Colonic mucosa (tissue), 4 donors: ENCODE results near the gene SPINK2. TPM values are rescaled to one million over a fixed set of nuclear protein-coding genes. Genes with fewer than 3 reads are reported as not detected.

Experiments used
- DNase-seq: peaks from one replicate; pipeline ENCODE4 v3.0.0-alpha.2; 2020
- H3K27ac ChIP-seq: fragments of 200-600 bp; one replicate; pipeline ENCODE4 v1.8.0; 2021
- H3K27me3 ChIP-seq: fragments of 200-600 bp; one replicate; pipeline ENCODE4 v1.8.0; 2021
- H3K36me3 ChIP-seq: fragments of 200-600 bp; one replicate; pipeline ENCODE4 v1.8.0; 2021
- H3K4me1 ChIP-seq: fragments of 200-600 bp; one replicate; pipeline ENCODE4 v1.8.0; 2021; ENCODE audit warnings: mild to moderate bottlenecking
- H3K4me3 ChIP-seq: fragments of 200-600 bp; one replicate; pipeline ENCODE4 v1.8.0; 2021
- H3K9ac ChIP-seq, 2 donors: one replicate each; pipeline ENCODE4 v1.7.0; 2013; ENCODE audit warnings: control low read depth in 2 of 2, low read depth in 2 of 2, low read length in 2 of 2
- H3K9me3 ChIP-seq: fragments of 200-600 bp; one replicate; pipeline ENCODE4 v1.8.0; 2021
- intact Hi-C: fragments of 100-400 bp; cut with DNase I; formaldehyde crosslinking; loops from one replicate; pipeline ENCODE4 v1.14.1; 2022
- total RNA-seq, 2 donors: library from RNA; stranded (reverse); fragmentation: NEBNext Ultra II Directional in 1 of 2; extraction: Animal tissue kit (Norgen Biotek cat#: 25700) in 1 of 2; gene quantifications; one replicate each; pipeline ENCODE4 v1.2.1, GENCODE V29; 2021
- TF ChIP-seq, protein P1 (sequence below): fragments of 200-600 bp; IDR thresholded peaks from one replicate; pipeline ENCODE4 v1.8.0; 2022; ENCODE audit warnings: antibody characterized with exemption, mild to moderate bottlenecking
- donor health status: healthy.
- donor health status: DM: no; HTN: no; CAD: no.
- donor health status: DM: no; HTN: no; CAD: no.

SPINK2 gene
- total RNA-seq, 2 donors from 2014 or later, result 0.96 TPM; not detected in 1

DNA sequence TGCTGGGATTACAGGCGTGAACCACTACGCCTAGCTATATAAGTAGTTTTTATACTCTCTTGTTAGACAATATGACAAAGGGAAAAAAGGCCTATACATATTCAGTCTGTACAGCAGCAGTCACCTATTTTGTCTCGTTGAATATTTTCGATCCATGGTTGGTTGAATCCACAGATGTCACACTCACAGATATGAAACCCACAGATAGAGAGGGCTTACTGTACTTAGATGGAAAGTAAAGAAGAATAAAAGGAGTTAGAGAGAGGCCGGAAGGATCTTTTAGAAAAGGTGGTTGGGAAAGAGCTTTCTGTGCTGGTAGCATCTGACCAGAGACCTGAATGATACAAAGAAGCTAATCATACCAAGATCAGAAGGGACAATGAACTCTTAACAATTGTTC, 38.3 kb upstream of the SPINK2 start:
- H3K4me3 ChIP-seq, result no peak overlapping the region
- TF ChIP-seq, protein P1, sequence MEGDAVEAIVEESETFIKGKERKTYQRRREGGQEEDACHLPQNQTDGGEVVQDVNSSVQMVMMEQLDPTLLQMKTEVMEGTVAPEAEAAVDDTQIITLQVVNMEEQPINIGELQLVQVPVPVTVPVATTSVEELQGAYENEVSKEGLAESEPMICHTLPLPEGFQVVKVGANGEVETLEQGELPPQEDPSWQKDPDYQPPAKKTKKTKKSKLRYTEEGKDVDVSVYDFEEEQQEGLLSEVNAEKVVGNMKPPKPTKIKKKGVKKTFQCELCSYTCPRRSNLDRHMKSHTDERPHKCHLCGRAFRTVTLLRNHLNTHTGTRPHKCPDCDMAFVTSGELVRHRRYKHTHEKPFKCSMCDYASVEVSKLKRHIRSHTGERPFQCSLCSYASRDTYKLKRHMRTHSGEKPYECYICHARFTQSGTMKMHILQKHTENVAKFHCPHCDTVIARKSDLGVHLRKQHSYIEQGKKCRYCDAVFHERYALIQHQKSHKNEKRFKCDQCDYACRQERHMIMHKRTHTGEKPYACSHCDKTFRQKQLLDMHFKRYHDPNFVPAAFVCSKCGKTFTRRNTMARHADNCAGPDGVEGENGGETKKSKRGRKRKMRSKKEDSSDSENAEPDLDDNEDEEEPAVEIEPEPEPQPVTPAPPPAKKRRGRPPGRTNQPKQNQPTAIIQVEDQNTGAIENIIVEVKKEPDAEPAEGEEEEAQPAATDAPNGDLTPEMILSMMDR, result no peak
- no peak overlapping the region for H3K9ac ChIP-seq
- intact Hi-C loops, result no loop called here
- no peaks in the 10 kb centered on the region for H3K36me3 ChIP-seq
- no peaks in the 10 kb centered on the region for H3K27me3 ChIP-seq
- no peak for DNase-seq
- H3K9me3 ChIP-seq, result no peaks in the 10 kb centered on the region
- no peaks in the 10 kb centered on the region for H3K4me1 ChIP-seq
- H3K27ac ChIP-seq, result no peak overlapping the region

DNA sequence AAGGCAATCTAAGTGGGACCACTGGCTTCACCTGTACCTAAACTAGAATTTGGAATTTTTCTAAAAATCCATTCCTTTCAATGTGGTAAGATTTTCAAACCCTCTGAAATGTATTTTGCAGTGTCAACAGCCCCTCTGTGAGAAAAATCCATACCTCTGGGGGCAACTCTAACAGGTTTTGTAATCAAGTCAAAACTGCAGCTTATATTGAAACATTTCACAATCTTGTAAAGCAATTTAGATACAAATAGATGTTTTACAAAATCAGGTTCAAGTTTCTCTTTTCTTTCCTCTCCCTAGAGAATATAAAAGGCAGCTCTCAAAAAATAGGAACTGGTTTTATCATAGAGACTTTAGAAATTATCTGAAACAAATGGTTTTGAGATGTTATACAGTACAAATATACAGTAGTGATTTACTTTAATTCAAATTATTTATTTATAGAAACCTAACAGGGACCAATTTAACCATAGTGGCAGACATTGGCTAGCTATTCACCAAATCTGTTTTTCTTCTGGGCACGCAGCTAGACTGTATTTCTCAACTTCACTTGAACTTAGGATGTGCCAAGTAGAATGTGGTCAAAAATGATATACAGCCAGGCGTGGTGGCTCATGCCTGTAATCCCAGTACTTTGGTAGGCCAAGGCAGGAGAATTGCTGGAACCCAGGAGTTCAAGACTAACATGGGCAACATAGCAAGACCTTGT, 36.3 kb upstream of the SPINK2 start:
- Histone ChIP-seq H3K4me3 (no peak overlapping the region), H3K4me1 (no peaks in the 10 kb centered on the region), H3K9ac (no peak overlapping the region), H3K27ac (no peak overlapping the region), H3K9me3 (no peaks in the 10 kb centered on the region), H3K27me3 (no peaks in the 10 kb centered on the region), H3K36me3 (no peaks in the 10 kb centered on the region)
- intact Hi-C loops, result no loop called here
- DNase-seq, result no peak
- TF ChIP-seq, protein P1, result no peak

DNA sequence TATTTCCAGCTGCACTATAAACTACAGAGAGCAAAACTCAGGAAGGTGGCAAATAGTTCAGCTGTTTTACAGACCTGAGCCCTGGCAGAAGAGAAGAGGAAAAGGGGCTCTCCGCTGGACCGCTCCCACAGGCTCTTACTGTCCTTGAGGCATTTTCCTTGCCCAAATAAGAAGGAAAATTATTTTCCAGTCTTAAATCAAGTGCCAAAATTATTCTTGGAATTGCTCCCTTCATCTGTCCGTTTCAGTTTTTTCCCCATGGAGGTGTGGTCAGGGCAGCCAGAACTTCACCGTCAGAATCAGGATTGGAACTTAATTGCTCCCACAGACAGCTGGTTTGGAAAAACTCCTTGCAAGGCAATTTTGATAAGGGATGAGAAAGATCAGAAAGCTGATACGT, 35.2 kb upstream of the SPINK2 start:
- no peaks in the 10 kb centered on the region for H3K9me3 ChIP-seq
- no peak overlapping the region for H3K4me3 ChIP-seq
- no peaks in the 10 kb centered on the region for H3K36me3 ChIP-seq
- intact Hi-C loops, result no loop called here
- no peaks in the 10 kb centered on the region for H3K27me3 ChIP-seq
- TF ChIP-seq, protein P1, result no peak
- H3K9ac ChIP-seq, result no peak overlapping the region
- DNase-seq, result no peak
- H3K4me1 ChIP-seq, result no peaks in the 10 kb centered on the region
- no peak overlapping the region for H3K27ac ChIP-seq

DNA sequence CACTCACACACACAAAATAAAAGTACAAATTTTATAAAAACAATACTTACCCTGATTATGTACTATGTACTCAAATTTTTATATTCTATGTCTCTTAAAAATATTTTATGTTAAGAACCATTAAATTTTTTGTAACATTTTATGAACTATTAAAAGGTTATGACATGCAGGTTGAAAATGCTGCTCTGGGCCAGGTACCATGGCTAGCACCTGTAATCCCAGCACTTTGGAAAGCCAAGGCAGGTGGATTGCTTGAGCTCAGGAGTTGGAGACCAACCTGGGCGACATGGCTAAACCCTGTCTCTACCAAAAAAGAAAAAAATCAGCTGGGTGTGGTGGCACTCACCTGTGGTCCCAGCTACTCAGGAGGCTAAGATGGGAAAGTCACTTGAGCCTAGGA, 29.4 kb upstream of the SPINK2 start:
- H3K27ac ChIP-seq, result no peak overlapping the region
- TF ChIP-seq, protein P1, result no peak

DNA sequence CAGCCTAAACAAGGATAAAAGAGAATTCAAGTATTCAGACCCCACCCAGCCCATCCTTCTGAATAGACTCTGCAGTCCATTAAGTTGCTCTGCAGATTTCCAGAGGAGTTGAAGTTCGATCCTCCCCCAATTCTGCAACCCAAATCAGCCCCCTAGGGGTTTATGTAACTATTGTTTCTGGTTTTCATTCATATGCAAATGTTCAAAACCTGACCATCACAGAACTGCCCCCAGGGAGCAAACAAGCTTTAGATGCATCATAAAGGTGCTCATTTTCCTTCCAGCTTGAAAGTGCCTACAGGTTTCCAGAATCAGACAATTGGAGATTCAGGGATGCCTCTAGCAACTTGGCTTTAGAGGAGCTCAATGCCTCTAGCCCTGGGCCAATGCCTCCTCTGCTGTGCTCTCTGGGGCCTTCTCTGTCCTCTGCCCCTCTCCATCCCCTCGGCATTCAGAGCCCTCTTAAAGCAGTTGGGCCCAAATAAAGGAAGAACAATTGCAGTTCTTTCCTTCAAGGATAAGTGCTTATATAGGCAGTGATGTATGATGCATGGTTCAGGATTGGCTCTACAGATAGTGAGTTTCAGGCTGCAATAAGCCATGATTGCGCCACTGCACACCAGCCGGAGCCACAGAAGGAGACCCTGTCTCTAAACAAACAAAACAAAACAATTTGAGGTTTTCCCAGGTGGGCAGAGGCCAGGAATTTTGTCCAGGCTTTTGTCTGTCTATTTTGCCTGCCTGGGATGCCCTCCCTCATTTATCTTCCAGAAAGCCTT, 23.5 kb upstream of the SPINK2 start:
- H3K9me3 ChIP-seq, result no peaks in the 10 kb centered on the region
- no peak overlapping the region for H3K4me3 ChIP-seq
- no peaks in the 10 kb centered on the region for H3K27me3 ChIP-seq
- intact Hi-C loops, result no loop called here
- no peak overlapping the region for H3K27ac ChIP-seq
- H3K4me1 ChIP-seq, result no peaks in the 10 kb centered on the region
- TF ChIP-seq, protein P1, result no peak
- no peak overlapping the region for H3K9ac ChIP-seq
- H3K36me3 ChIP-seq, result no peaks in the 10 kb centered on the region
- DNase-seq, result no peak

More for the DNA sequence above, 29.4 kb upstream of the SPINK2 start:
- no peaks in the 10 kb centered on the region for H3K36me3 ChIP-seq
- intact Hi-C loops, result no loop called here
- H3K9ac ChIP-seq, result no peak overlapping the region
- H3K9me3 ChIP-seq, result no peaks in the 10 kb centered on the region
- H3K4me3 ChIP-seq, result no peak overlapping the region
- DNase-seq, result no peak
- no peaks in the 10 kb centered on the region for H3K27me3 ChIP-seq
- no peaks in the 10 kb centered on the region for H3K4me1 ChIP-seq
